ENCODE data around the gene SLC2A11.

SLC2A11 gene

GRCh38 chr22:23857606-23858483 lies at the start of gene SLC2A11:
Gene SLC2A11, plus strand, starts transcription at chr22:23857875. Its CDS starts 125 bp downstream, at chr22:23858000.
- peak; percentile 71 to 84 (median 83) for DNase-seq

- no peak for DNase-seq
Observed at GRCh38 chr22:23812378-23812777, 45.3 kb upstream of the SLC2A11 start.

GRCh38 chr22:23815541-23816155 lies 42.0 kb upstream of the SLC2A11 start:
- no peak for DNase-seq

- DNase-seq, result no peak
Observed at GRCh38 chr22:23816156-23816976, 41.3 kb upstream of the SLC2A11 start.

- no peak for DNase-seq
Observed at GRCh38 chr22:23817146-23817545, 40.5 kb upstream of the SLC2A11 start.

GRCh38 chr22:23818541-23818940 lies 39.1 kb upstream of the SLC2A11 start:
- DNase-seq, result no peak

GRCh38 chr22:23820748-23821211 lies 36.9 kb upstream of the SLC2A11 start:
- DNase-seq, result no peak

GRCh38 chr22:23822101-23822671 lies 35.5 kb upstream of the SLC2A11 start:
- DNase-seq, result no peak

GRCh38 chr22:23823331-23823791 lies 34.3 kb upstream of the SLC2A11 start:
- DNase-seq, result no peak

GRCh38 chr22:23824476-23825245 lies 33.0 kb upstream of the SLC2A11 start:
- DNase-seq, result no peak

GRCh38 chr22:23825246-23825905 lies 32.3 kb upstream of the SLC2A11 start:
- no peak for DNase-seq

- no peak for DNase-seq
Observed at GRCh38 chr22:23826510-23827350, 30.9 kb upstream of the SLC2A11 start.

GRCh38 chr22:23827351-23827995 lies 30.2 kb upstream of the SLC2A11 start:
- DNase-seq, result no peak

GRCh38 chr22:23828800-23829680 lies 28.6 kb upstream of the SLC2A11 start:
- no peak for DNase-seq

- DNase-seq, result no peak
Observed at GRCh38 chr22:23829845-23830372, 27.8 kb upstream of the SLC2A11 start.

- no peak for DNase-seq
Observed at GRCh38 chr22:23831261-23831660, 26.4 kb upstream of the SLC2A11 start.

- no peak for DNase-seq
Observed at GRCh38 chr22:23831781-23832180, 25.9 kb upstream of the SLC2A11 start.

GRCh38 chr22:23832226-23833016 lies 25.3 kb upstream of the SLC2A11 start:
- no peak for DNase-seq
